22Rv1 (cell line): ENCODE data around the gene GRIK5.

Experiments
- H3K27ac ChIP-seq: fragments of 450-650 bp; 2 replicates; pipeline ENCODE4 v1.5.1; 2017
- ZFX ChIP-seq: fragments of 450-650 bp; IDR thresholded peaks from 2 replicates; pipeline ENCODE4 v1.6.1; 2017; ENCODE audit warnings: antibody characterized with exemption, borderline replicate concordance
- TF ChIP-seq, protein P1 (sequence below): fragments of 450-650 bp; IDR thresholded peaks from 2 replicates; pipeline ENCODE4 v1.5.1; 2017; ENCODE audit warnings: mild to moderate bottlenecking

GRIK5 gene

DNA sequence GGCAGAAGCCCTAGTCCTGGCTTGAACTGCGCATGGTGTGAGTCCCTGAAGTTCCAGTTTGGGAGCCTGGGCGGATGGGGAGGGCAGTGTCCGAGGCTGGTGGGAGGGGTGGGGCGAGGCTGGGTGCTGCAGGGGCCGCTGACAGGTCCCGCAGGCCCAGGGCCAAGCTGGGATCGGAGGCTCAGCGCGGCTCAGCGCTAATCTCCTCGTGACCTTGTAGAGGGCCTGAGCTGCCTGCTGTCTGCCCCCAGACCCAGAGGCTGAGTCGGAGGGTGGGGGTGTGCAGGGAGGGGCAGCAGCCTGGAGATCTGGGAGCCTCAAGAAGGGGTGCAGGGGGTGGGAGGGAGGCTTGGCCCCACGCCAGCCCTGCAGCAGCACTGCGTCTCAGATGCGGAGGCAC is 79.0 kb downstream of the GRIK5 start:
- H3K27ac ChIP-seq: no peak overlapping the region
- TF ChIP-seq, protein P1, sequence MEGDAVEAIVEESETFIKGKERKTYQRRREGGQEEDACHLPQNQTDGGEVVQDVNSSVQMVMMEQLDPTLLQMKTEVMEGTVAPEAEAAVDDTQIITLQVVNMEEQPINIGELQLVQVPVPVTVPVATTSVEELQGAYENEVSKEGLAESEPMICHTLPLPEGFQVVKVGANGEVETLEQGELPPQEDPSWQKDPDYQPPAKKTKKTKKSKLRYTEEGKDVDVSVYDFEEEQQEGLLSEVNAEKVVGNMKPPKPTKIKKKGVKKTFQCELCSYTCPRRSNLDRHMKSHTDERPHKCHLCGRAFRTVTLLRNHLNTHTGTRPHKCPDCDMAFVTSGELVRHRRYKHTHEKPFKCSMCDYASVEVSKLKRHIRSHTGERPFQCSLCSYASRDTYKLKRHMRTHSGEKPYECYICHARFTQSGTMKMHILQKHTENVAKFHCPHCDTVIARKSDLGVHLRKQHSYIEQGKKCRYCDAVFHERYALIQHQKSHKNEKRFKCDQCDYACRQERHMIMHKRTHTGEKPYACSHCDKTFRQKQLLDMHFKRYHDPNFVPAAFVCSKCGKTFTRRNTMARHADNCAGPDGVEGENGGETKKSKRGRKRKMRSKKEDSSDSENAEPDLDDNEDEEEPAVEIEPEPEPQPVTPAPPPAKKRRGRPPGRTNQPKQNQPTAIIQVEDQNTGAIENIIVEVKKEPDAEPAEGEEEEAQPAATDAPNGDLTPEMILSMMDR: no peak
- no peak for TF ChIP-seq ZFX

DNA sequence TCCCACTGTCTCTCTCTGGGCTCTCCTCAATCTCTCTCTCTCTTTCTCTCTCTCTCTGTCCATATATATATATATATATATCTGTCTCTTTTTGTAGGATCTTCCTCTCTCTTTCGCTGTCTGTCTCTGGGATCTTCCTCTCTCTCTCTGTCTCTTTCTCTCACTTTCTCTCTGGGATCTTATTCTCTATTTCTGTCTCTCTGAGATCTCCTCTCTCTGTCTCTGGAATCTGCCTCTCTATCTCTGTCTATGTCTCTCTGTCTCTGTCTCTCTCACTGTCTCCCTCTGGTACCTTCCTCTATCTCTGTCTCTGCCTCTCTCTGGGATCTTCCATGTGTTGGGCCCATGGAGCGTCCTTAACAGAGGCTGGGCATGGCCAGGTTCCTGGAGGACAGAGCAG is 79.4 kb downstream of the GRIK5 start:
- TF ChIP-seq ZFX: no peak
- TF ChIP-seq, protein P1: no peak
- no peak overlapping the region for H3K27ac ChIP-seq

DNA sequence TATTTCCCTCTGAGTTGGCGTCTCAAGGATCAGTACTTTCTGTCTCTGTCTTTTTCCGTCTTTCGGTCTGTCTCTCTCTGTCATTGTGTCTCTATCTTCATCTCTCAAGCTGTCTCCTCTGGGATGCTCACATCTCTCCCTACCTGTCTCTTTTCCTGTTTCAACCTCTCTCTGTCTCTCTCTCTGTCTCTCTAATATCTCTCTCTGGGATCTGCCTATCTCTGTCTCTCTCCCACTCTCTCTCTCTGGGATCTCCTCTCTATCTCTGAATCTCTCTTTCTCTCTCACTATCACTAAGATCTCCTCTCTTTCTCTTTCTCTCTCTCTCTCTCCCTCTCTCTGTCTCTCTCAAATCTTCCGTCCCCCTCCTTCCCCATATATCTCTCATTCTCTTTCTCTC is 80.0 kb downstream of the GRIK5 start:
- TF ChIP-seq, protein P1: no peak
- TF ChIP-seq ZFX: no peak
- H3K27ac ChIP-seq: no peak overlapping the region

DNA sequence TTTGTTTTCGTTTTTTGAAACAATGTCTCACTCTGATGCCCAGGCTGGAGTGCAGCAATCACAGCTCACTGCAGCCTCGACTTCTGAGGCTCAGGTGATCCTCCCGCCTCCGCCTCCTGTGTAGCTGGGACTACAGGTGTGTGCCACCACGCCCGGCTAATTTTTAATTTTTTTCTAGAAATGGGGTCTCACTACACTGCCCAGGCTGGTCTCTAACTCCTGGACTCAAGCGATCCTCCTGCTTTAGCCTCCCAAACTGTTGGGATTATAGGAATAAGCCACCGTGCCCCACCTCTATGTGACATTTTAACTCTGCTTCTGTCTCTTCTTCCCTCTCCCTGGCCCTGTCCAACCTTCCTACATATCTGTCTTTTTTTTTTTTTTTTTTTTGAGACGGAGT is 81.1 kb downstream of the GRIK5 start:
- H3K27ac ChIP-seq: no peak overlapping the region
- TF ChIP-seq ZFX: no peak
- TF ChIP-seq, protein P1: no peak

DNA sequence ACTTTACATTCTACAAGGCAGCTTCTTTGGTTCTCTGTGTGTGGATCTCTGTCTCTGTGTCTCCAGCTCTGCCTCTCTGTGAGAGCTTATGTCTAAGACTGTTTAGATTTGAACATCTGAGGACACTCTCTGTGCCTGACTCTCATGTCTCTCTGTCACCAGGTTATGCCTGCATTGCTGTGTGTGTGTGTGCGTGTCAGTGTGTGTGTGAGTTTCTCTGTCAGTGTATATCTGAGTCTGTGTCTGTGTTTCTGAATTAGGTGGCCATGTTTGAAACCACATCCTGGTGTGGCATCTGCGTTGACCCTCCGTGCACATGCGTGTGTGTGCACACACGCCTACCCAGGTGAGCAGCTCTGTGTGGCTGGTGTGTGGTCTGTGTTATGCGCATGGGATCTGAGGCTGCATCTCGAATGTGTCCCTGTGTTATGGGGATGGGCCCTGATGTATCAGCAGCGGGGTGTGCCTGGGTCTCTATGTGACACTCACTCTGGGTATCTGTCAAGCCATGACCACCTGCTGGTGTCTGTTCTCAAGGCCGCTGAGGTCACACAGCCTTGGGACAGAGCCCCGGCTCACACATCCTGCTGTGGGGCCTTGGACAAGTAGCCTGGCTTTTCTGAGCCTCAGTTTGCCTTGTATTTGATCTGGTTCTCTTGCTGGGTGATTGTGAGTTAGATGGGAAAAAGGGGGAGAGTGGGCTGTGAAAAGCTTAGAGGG is 82.7 kb downstream of the GRIK5 start:
- TF ChIP-seq, protein P1: no peak
- no peak for TF ChIP-seq ZFX

DNA sequence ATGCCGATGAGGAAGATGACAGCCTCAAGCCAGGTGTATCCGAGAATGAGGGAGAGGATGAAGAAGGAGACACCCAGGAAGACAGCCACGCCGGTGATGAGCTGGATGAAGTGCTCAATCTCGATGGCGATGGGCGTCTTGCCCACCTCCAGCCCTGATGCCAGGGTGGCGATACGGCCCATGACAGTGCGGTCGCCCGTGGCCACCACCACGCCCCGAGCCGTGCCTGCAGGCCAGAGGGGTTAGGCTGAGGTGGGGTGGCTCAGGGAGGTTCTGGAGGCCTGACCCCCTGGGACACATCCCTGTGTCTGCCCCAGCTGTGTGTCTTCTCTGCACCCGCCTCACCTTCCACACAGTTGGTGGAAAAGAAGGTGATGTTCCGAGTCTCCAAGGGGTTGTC is 85.0 kb downstream of the GRIK5 start:
- H3K27ac ChIP-seq: no peak overlapping the region

More for the DNA sequence above, 82.7 kb downstream of the GRIK5 start:
- no peak overlapping the region for H3K27ac ChIP-seq

DNA sequence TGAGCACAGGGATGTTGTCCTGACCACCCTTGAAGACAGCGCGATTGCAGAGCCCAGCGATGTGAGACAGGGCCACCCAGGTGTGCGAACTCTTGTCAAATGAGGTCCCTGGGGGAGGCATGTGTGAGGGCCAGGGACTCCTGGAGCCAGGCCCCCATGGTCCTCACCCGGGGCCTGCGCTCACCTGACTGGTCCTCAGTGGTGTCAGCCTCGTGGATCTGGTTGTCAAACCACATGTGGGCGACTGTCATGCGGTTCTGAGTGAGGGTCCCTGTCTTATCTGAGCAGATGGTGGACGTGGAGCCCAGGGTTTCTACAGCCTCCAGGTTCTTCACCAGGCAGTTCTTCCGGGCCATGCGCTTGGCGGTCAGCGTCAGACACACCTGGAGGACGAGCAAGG is 88.3 kb downstream of the GRIK5 start:
- TF ChIP-seq, protein P1: no peak
- TF ChIP-seq ZFX: no peak
- no peak overlapping the region for H3K27ac ChIP-seq

More for the DNA sequence above, 85.0 kb downstream of the GRIK5 start:
- TF ChIP-seq ZFX: no peak
- TF ChIP-seq, protein P1: no peak
